HFFc6 (cell line): ENCODE measurements around the gene KIF1C. TPM values are rescaled to one million over a fixed set of nuclear protein-coding genes. Genes with fewer than 3 reads are reported as not detected.

Experiments
- DNase-seq: peaks from one replicate; pipeline ENCODE4 v3.0.0-alpha.2; 2018
- H3K27ac Mint-ChIP-seq: 2 replicates; pipeline ENCODE4 v1.8.0; 2020; ENCODE audit warnings: mild to moderate bottlenecking, mixed read lengths
- H3K27me3 Mint-ChIP-seq: 2 replicates; pipeline ENCODE4 v1.8.0; 2021; ENCODE audit warnings: mild to moderate bottlenecking, moderate library complexity, mixed read lengths; ENCODE audit not compliant: insufficient read depth
- H3K36me3 Mint-ChIP-seq: 2 replicates; pipeline ENCODE4 v1.8.0; 2021; ENCODE audit warnings: low read depth, mixed read lengths
- H3K4me1 Mint-ChIP-seq: 2 replicates; pipeline ENCODE4 v1.8.0; 2020; ENCODE audit warnings: low read depth, mixed read lengths
- H3K4me3 Mint-ChIP-seq: 2 replicates; pipeline ENCODE4 v1.8.0; 2020; ENCODE audit warnings: mild to moderate bottlenecking, moderate library complexity, mixed read lengths
- H3K9me3 Mint-ChIP-seq: 2 replicates; pipeline ENCODE4 v1.8.0; 2020; ENCODE audit warnings: mild to moderate bottlenecking, mixed read lengths
- CTCF ChIP-seq: fragments of 200-600 bp; sonication (generic); IDR thresholded peaks from 2 replicates; pipeline ENCODE4 v1.5.0; 2021; ENCODE audit warnings: antibody characterized with exemption, mild to moderate bottlenecking
- total RNA-seq, 6 experiments: library from RNA; stranded (reverse); fragmentation: NEBNext Ultra II Directional; extraction: Animal tissue kit (Norgen Biotek cat#: 25700); gene quantifications; 2 replicates in 1 of 6; 3 replicates in 5 of 6; pipeline ENCODE4 v1.2.3, GENCODE V29; 2021

KIF1C gene
- total RNA-seq, 6 experiments from 2014 or later: 174 to 200 (median 178) TPM

GRCh38 chr17:5032865-5033264 is 35.1 kb downstream of the KIF1C start:
- TF ChIP-seq CTCF: no peak
- no peaks in the 10 kb centered on the region for H3K36me3 Mint-ChIP-seq
- no peaks in the 10 kb centered on the region for H3K9me3 Mint-ChIP-seq
- no peak overlapping the region for H3K4me3 Mint-ChIP-seq
- peaks cover 15% of the 10 kb centered on the region for H3K27me3 Mint-ChIP-seq
- H3K4me1 Mint-ChIP-seq: peaks cover 6% of the 10 kb centered on the region
- H3K27ac Mint-ChIP-seq: no peak overlapping the region
- DNase-seq: no peak

GRCh38 chr17:5033352-5034015 is 35.7 kb downstream of the KIF1C start:
- H3K4me3 Mint-ChIP-seq: no peak overlapping the region
- no peaks in the 10 kb centered on the region for H3K36me3 Mint-ChIP-seq
- H3K4me1 Mint-ChIP-seq: peaks cover 6% of the 10 kb centered on the region
- DNase-seq: no peak
- no peaks in the 10 kb centered on the region for H3K9me3 Mint-ChIP-seq
- no peak overlapping the region for H3K27ac Mint-ChIP-seq
- peaks cover 15% of the 10 kb centered on the region for H3K27me3 Mint-ChIP-seq
- TF ChIP-seq CTCF: peak; percentile 17

- Mint-ChIP-seq H3K4me1 (peaks cover 6% of the 10 kb centered on the region), H3K27me3 (peaks cover 15% of the 10 kb centered on the region), H3K4me3 (no peak overlapping the region), H3K9me3 (no peaks in the 10 kb centered on the region), H3K36me3 (no peaks in the 10 kb centered on the region), H3K27ac (no peak overlapping the region)
- TF ChIP-seq CTCF: no peak
- DNase-seq: no peak
These were observed 36.3 kb downstream of the KIF1C start for GRCh38 chr17:5034063-5034462.

DNA sequence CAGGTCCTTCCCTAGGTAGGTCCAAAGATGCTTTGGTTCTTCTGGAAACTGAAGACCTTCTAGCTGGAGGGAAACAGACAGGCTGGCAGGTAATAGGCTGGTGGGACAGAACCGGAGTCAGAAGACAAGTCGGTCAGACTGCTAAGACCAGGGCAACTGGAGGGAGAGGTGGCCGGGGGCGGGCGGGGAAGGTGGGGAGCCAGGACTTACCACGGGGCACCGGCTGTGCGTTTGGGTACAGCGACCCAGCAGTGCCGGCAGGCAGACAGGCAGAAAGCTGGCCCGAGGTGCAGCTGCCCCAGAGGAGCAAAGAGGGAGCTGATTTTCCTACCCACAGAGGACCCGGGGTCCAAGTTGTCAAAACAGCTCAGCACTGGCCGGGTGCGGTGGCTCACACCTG is 36.9 kb downstream of the KIF1C start:
- Mint-ChIP-seq H3K27ac (no peak overlapping the region), H3K4me1 (peaks cover 6% of the 10 kb centered on the region), H3K27me3 (peaks cover 13% of the 10 kb centered on the region), H3K9me3 (no peaks in the 10 kb centered on the region), H3K36me3 (no peaks in the 10 kb centered on the region), H3K4me3 (no peak overlapping the region)
- no peak for TF ChIP-seq CTCF
- DNase-seq: no peak

DNA sequence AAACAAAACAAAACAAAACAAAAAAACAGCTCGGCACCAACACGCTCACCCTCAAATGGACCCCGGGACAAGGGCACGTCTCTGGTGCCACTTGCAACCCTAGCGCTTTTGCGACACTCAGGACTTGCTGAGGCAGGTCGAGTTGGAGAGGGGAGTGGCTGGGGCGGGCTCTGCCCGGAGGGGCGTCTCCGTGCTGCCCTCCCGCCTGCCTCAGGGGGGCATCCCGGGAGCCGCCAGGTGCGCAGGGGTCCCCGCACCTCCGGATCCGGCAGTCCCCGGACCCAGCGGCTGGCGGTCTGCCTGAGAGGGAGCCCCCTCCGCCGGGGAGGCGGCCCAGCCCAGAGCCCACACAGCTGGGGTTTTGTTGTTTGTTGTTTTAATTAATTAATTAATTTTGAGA is 37.6 kb downstream of the KIF1C start, which contains the start of gene SLC52A1:
TSS of gene SLC52A1 (minus strand) at position 112 of the 400 bp plus-strand sequence. CDS start 820 bp downstream, outside the sequence.
- no peaks in the 10 kb centered on the region for H3K36me3 Mint-ChIP-seq
- H3K9me3 Mint-ChIP-seq: no peaks in the 10 kb centered on the region
- H3K4me3 Mint-ChIP-seq: peak within 1 kb of the TSS; percentile 66
- H3K27ac Mint-ChIP-seq: no peak within 1 kb of the TSS
- no peak for TF ChIP-seq CTCF
- peaks cover 17% of the 10 kb centered on the region for H3K27me3 Mint-ChIP-seq
- peaks cover 6% of the 10 kb centered on the region for H3K4me1 Mint-ChIP-seq
- DNase-seq: no peak
